Neutrophil (primary cell): ENCODE results near the gene PPM1A.

Experiments used
- H3K27ac ChIP-seq: fragments of 200-600 bp; sonication (generic); 2 replicates; pipeline ENCODE4 v1.5.1; 2016; ENCODE audit warnings: mild to moderate bottlenecking, moderate library complexity
- H3K27me3 ChIP-seq: fragments of 200-600 bp; sonication (generic); 2 replicates; pipeline ENCODE4 v1.6.0; 2016; ENCODE audit warnings: mild to moderate bottlenecking
- H3K36me3 ChIP-seq: fragments of 200-600 bp; sonication (generic); 2 replicates; pipeline ENCODE4 v1.5.1; 2017
- H3K4me1 ChIP-seq, 2 experiments: fragments of 200-600 bp in 1 of 2; sonication (generic) in 1 of 2; 1 replicate in 1 of 2; 2 replicates in 1 of 2; pipeline versions ENCODE4 v1.5.1 to v1.6.1; 2013 to 2016; ENCODE audit warnings: low read depth in 1 of 2, low read length in 1 of 2, mild to moderate bottlenecking in 1 of 2, moderate library complexity in 1 of 2; ENCODE audit not compliant: control insufficient read depth in 1 of 2, insufficient read depth in 1 of 2
- H3K4me3 ChIP-seq, 2 experiments: fragments of 200-600 bp in 1 of 2; sonication (generic) in 1 of 2; 1 replicate in 1 of 2; 2 replicates in 1 of 2; pipeline ENCODE4 v1.5.1; 2013 to 2016; ENCODE audit warnings: low read depth in 1 of 2, low read length in 1 of 2, mild to moderate bottlenecking in 1 of 2, moderate library complexity in 1 of 2
- H3K9me3 ChIP-seq: fragments of 200-600 bp; sonication (generic); 2 replicates; pipeline ENCODE4 v1.5.1; 2016
- CTCF ChIP-seq: fragments of 200-600 bp; sonication (generic); IDR thresholded peaks from 2 replicates; pipeline ENCODE4 v1.5.1; 2016; ENCODE audit warnings: antibody characterized with exemption

The PPM1A gene

DNA sequence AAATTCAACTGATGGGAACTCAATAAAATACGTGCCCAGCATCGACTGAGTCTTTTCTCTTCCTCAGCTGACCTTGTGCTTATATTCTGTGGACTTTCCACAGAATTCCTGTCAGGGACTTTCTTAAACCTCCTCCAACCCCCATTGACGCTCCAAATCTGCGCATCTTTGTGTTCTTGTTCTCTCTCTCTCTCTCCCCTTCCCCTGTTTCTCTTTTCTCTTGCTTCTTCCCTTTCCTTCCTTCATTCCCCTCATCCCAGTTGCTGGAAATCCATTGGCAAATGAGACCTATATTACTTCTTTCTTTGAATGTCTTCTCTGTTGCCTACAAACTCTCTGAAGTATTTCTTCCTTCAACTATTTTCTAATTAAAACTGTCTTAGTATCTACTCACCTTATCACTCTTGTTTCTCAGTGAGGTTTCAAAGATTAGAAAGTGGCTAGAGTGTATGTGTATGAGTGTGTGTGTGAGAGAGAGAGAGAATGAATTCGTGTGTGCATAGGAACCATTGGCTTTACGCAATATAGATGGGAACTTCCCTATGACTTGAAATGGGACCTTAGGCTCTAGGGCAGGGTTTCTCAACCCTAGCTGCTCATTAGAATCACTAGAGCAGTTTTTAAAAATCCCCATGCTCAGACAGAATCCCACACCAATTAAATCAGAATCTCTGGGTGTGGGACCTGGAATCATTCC lies 42.0 kb upstream of the PPM1A start:
- H3K27ac ChIP-seq = no peak overlapping the region
- TF ChIP-seq CTCF = no peak
- no peaks in the 10 kb centered on the region for H3K27me3 ChIP-seq
- H3K36me3 ChIP-seq = no peaks in the 10 kb centered on the region
- peaks cover 4 to 17% of the 10 kb centered on the region in 2 experiments for H3K4me1 ChIP-seq
- no peak overlapping the region for H3K4me3 ChIP-seq
- H3K9me3 ChIP-seq = no peaks in the 10 kb centered on the region

GRCh38 chr14:60210703-60211102 lies 38.3 kb upstream of the PPM1A start:
- peaks cover 0 to 5% of the 10 kb centered on the region in 2 experiments for H3K4me1 ChIP-seq
- H3K27ac ChIP-seq = no peak overlapping the region
- no peaks in the 10 kb centered on the region for H3K27me3 ChIP-seq
- no peaks in the 10 kb centered on the region for H3K9me3 ChIP-seq
- TF ChIP-seq CTCF = no peak
- no peak overlapping the region for H3K4me3 ChIP-seq
- H3K36me3 ChIP-seq = no peaks in the 10 kb centered on the region

- H3K27me3 ChIP-seq = no peaks in the 10 kb centered on the region
- no peak overlapping the region for H3K4me3 ChIP-seq
- H3K9me3 ChIP-seq = no peaks in the 10 kb centered on the region
- peaks cover 0 to 5% of the 10 kb centered on the region in 2 experiments for H3K4me1 ChIP-seq
- no peak for TF ChIP-seq CTCF
- H3K27ac ChIP-seq = no peak overlapping the region
- no peaks in the 10 kb centered on the region for H3K36me3 ChIP-seq
Observed at GRCh38 chr14:60211153-60211552, 37.9 kb upstream of the PPM1A start.

DNA sequence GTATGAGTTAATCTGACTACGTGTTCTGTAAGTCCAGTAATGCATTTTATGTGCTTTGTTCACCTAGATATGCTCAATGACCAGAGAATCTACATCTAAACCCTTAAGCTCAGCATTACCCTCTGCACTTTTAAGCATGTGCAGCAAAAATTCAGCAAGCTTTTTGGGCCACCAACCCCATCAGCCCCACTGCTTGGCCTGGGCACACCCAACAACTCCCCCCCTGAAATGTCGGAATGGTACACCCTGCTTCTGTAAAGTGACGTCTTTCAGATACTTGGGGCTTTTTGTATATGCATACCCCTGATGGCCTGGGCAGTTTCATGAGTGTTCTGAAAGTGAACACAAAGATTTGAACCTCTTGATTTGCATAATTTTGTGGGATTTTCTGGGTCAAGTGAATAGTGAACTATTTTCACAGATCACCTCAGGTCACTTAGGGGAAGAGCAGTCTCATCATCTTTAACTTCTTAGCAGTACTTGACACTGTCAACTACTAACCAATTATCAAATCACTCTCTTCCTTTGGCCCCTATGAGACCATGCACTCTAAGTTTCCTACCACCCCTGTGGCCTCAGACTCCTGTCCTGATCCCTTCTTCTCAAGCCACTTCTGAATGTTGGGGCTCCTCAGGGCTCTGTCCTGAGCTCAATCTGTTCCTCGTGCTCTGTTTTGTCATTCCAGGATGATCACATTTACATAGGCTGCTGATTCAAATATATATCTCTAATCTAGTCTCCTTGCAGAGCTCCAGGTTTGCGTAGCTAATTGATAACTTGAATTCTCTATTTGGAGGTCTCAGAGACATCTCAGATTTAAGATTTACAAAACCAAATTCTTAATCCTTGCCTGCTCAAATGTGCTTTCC lies 36.3 kb upstream of the PPM1A start:
- no peaks in the 10 kb centered on the region for H3K4me1 ChIP-seq

GRCh38 chr14:60214003-60214402 lies 35.0 kb upstream of the PPM1A start:
- Histone ChIP-seq H3K9me3 (no peaks in the 10 kb centered on the region), H3K27me3 (no peaks in the 10 kb centered on the region), H3K36me3 (no peaks in the 10 kb centered on the region), H3K4me1 (no peaks in the 10 kb centered on the region), H3K27ac (no peak overlapping the region), H3K4me3 (no peak overlapping the region)
- TF ChIP-seq CTCF = no peak

More for the DNA sequence above, 36.3 kb upstream of the PPM1A start:
- H3K9me3 ChIP-seq = no peaks in the 10 kb centered on the region
- H3K27ac ChIP-seq = no peak overlapping the region
- no peaks in the 10 kb centered on the region for H3K36me3 ChIP-seq
- TF ChIP-seq CTCF = no peak
- no peak overlapping the region for H3K4me3 ChIP-seq
- no peaks in the 10 kb centered on the region for H3K27me3 ChIP-seq
